ENCODE measurements around the gene NAPEPLD.

The NAPEPLD gene

DNA sequence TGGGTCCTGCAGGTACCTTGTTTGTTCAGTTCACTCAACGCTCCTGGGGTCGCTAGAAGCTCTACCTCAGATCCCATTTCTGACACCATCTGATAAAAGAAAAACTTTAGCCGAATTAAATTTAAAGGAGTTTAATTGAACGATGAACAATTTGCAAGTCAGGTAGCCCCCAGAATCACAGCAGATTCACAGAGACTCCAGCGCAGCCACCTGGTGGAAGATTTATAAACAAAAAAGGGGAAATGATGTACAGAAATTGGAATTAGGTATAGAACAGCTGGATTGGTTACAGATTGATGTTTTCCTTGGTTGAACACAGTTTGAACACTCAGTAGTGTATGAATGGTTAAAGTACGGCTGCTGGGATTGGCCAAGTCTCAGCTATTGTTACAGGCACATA lies 97.4 kb downstream of the NAPEPLD start:
- H3K27me3 ChIP-seq (ENCODE audit: low read depth, low read length): no peaks in the 10 kb centered on the region
- no peaks in the 10 kb centered on the region for H3K9me3 ChIP-seq (ENCODE audit: control insufficient read depth in 1 of 2, low read length in 2 of 2)
- no peaks in the 10 kb centered on the region for H3K36me3 ChIP-seq (ENCODE audit: control insufficient read depth in 1 of 2, insufficient read depth in 2 of 2, low read length in 2 of 2)

More for the DNA sequence above, 97.4 kb downstream of the NAPEPLD start:
- no peak overlapping the region for H3K4me3 ChIP-seq (ENCODE audit: low read depth in 1 of 2, low read length in 2 of 2)
- H3K4me1 ChIP-seq (ENCODE audit: control insufficient read depth in 1 of 2, insufficient read depth in 2 of 2, low read length in 2 of 2): no peaks in the 10 kb centered on the region
- H3K27ac ChIP-seq (ENCODE audit: low read length): no peak overlapping the region
